Esophagus (tissue), 2 donors: ENCODE data around the gene BCR. TPM values are rescaled to one million over a fixed set of nuclear protein-coding genes. Genes with fewer than 3 reads are reported as not detected.

ENCODE experiments used
- H3K27ac ChIP-seq, 2 donors: one replicate each; pipeline ENCODE4 v1.5.1; 2013; ENCODE audit warnings: low read depth in 2 of 2, mild to moderate bottlenecking in 2 of 2, inconsistent platforms in 1 of 2, low read length in 1 of 2, moderate library complexity in 1 of 2
- H3K27me3 ChIP-seq, 2 donors: one replicate each; pipeline ENCODE4 v1.6.1; 2013; ENCODE audit warnings: low read length in 2 of 2, control low read depth in 1 of 2, mild to moderate bottlenecking in 1 of 2; ENCODE audit not compliant: insufficient read depth in 2 of 2, control insufficient read depth in 1 of 2
- H3K36me3 ChIP-seq, 2 donors: one replicate each; pipeline ENCODE4 v1.6.1; 2013; ENCODE audit warnings: low read length in 1 of 2; ENCODE audit not compliant: control insufficient read depth in 2 of 2, insufficient read depth in 2 of 2
- H3K4me1 ChIP-seq, 2 donors: one replicate each; pipeline ENCODE4 v1.6.1; 2013; ENCODE audit warnings: low read length in 1 of 2; ENCODE audit not compliant: control insufficient read depth in 2 of 2, insufficient read depth in 2 of 2
- H3K4me3 ChIP-seq, 2 donors: one replicate each; pipeline ENCODE4 v1.5.1; 2013; ENCODE audit warnings: low read length in 2 of 2, mild to moderate bottlenecking in 2 of 2, low read depth in 1 of 2, moderate library complexity in 1 of 2
- H3K9me3 ChIP-seq, 2 donors: one replicate each; pipeline ENCODE4 v1.6.1; 2013; ENCODE audit warnings: mild to moderate bottlenecking in 2 of 2, low read depth in 1 of 2, low read length in 1 of 2, moderate library complexity in 1 of 2; ENCODE audit not compliant: control insufficient read depth in 2 of 2, insufficient read depth in 1 of 2
- WGBS, 2 donors: extraction: QIAGEN DNeasy Blood & Tissue Kit; methylation state at CpG; one replicate each; pipeline ENCODE4 v1.1.7; 2013; 5-methylcytosine and 5-hydroxymethylcytosine counted together
- polyA plus RNA-seq, 2 donors: library from polyadenylated mRNA; stranded (reverse); fragments of 200-250 nt; gene quantifications; one replicate each; pipeline ENCODE4 v1.2.3, GENCODE V29; 2013
- donor health status: healthy with polysubstance abuse.
- donor health status: Bipolar disorder and iron deficiency.

BCR gene
- polyA plus RNA-seq, 2 donors, result 27.8 to 30.2 TPM

DNA sequence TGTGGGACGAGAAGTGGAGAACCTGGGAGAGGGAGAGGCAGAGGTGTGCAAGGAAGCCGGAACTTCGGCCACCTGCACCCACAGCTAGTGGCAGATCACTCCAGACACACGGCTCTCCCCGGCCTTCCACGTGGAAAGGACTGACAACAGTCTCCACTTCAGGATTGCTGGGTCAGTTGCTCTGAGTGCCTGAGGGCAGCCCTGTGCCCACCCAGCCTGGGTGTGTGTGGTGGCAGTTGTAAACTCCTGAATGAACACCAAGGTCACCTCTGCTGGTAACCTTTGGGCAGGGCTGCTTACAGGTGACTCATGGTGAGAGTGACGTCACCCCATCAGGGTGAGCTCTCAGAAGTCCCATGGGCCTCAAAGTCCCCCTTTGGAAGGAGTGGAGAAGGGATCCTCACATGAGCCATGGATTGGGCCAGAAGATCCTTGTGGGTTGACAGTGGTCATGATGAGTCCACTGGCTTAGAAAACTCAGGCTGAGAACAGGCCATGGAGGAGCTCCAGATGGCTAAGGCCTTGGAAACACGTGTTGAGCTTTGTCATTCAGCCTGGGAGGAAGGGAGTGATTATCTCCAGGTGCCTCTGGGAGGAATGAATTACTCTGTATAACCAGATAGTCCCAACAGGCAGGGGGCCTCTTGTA, 71.3 kb downstream of the BCR start:
- no peak overlapping the region for H3K4me3 ChIP-seq
- no peaks in the 10 kb centered on the region for H3K27me3 ChIP-seq
- H3K9me3 ChIP-seq, result no peaks in the 10 kb centered on the region
- H3K27ac ChIP-seq, result peak overlapping the region in 1 of 2 donors; percentile 74
- peaks cover 10 to 17% of the 10 kb centered on the region in 2 donors for H3K4me1 ChIP-seq
- 77 to 79% methylated on average over 8 of the region's 8 CpGs for WGBS, 2 donors
- peaks cover 2 to 23% of the 10 kb centered on the region in 2 donors for H3K36me3 ChIP-seq

DNA sequence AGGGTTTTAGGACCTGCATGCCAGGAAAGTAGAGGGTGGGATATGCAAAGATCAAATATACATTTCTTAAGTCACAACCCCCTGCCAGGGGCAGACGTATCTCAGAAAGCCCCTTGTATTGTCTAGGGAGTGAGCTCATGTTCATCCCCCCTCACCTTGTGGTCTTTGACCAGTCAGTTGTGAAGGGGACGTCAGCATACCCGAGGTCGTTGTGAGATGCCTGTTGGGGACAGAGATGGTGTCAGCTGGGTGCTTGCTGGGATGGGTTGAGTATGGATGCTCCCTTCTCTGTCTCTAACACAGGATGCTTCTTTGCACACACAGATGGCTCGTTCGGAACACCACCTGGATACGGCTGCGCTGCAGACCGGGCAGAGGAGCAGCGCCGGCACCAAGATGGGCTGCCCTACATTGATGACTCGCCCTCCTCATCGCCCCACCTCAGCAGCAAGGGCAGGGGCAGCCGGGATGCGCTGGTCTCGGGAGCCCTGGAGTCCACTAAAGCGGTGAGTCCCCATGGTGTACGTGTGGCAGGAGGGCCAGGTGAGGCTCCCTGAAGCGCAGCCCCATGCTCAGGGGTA, 73.3 kb downstream of the BCR start:
- 91 to 96% methylated on average over 19 of the region's 19 CpGs for WGBS, 2 donors
- peaks cover 2 to 24% of the 10 kb centered on the region in 2 donors for H3K36me3 ChIP-seq
- no peaks in the 10 kb centered on the region for H3K27me3 ChIP-seq
- H3K4me3 ChIP-seq, result no peak overlapping the region
- peaks cover 8 to 29% of the 10 kb centered on the region in 2 donors for H3K4me1 ChIP-seq
- H3K9me3 ChIP-seq, result no peaks in the 10 kb centered on the region
- no peak overlapping the region for H3K27ac ChIP-seq

DNA sequence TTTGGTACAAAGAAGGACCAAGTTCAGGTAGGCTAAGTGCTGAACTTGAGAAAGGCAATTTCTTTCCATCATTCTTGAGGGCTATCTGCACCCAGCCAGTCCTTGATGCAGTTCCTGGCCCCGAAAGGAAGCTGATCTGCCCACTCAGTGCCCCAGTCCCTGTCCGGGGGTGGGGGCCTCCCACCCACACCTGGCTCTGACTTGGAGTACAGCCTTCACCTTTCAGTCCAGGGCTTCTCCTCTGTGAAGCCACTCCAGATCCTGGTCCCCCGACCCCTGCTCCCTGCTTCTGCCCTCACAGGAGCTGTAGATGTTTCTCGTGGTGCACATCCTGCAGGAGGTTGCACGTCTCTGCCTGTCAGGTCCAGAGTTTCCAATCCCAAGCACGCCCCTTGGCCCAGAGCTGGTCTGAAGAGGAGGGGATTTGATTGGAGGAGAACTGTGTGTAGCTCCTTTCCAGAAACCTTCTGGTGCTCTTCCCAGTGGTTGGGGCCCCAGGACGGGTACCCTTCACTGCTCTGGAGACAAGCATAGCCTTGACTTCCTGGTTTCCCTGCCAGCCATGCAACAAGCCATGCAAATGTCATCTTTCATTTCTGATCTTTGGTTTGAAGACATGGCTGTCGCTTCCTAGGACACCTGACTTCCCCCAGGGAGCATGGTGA, 75.3 kb downstream of the BCR start:
- Histone ChIP-seq H3K27ac (no peak overlapping the region), H3K9me3 (no peaks in the 10 kb centered on the region), H3K36me3 (peaks cover 2 to 32% of the 10 kb centered on the region in 2 donors), H3K27me3 (no peaks in the 10 kb centered on the region), H3K4me3 (no peak overlapping the region), H3K4me1 (peaks cover 6 to 32% of the 10 kb centered on the region in 2 donors)
- WGBS, 2 donors, result 54 to 56% methylated on average over 8 of the region's 8 CpGs

DNA sequence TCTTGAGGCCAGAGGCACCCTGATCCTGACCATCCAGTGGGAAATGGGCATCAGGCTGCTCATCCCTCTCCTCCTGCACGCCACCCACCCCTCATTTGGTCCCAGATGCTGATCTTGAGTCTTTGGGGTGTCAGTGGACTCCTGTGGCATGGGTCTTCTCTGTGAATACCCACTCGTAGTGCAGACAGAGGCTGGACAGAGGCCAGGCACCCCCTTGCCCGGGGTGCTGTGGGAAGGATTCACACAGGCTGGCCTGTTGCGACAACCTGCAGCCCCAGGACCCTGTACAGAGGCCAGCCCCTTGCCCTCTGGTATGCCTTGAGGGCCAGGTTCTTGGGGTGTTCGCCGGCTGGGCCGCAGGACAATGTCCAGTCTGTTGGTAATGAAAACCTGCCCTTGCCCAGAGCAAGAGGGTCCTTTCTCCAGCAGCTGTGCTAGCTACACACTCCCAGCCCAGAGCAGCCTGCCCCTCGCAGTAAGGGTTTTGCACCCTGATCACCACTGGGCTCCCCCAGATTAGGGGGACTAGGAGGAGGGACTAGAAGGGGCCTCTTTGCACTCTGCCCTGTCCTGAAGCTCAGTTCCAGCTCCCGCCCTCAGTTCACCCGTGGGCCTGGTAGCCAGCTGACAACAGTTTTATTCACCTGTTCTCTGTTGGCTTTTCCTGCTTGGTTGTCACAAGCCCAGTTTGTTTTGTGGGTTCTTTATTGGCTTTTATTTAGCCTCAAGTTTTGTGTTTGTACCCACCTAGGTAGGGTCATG, 76.0 kb downstream of the BCR start:
- 84 to 86% methylated on average over 10 of the region's 10 CpGs for WGBS, 2 donors
- Histone ChIP-seq H3K36me3 (peaks cover 2 to 37% of the 10 kb centered on the region in 2 donors), H3K9me3 (no peaks in the 10 kb centered on the region), H3K4me1 (peaks cover 4 to 28% of the 10 kb centered on the region in 2 donors), H3K27ac (peak overlapping the region; percentile 63 to 84), H3K27me3 (no peaks in the 10 kb centered on the region), H3K4me3 (no peak overlapping the region)

DNA sequence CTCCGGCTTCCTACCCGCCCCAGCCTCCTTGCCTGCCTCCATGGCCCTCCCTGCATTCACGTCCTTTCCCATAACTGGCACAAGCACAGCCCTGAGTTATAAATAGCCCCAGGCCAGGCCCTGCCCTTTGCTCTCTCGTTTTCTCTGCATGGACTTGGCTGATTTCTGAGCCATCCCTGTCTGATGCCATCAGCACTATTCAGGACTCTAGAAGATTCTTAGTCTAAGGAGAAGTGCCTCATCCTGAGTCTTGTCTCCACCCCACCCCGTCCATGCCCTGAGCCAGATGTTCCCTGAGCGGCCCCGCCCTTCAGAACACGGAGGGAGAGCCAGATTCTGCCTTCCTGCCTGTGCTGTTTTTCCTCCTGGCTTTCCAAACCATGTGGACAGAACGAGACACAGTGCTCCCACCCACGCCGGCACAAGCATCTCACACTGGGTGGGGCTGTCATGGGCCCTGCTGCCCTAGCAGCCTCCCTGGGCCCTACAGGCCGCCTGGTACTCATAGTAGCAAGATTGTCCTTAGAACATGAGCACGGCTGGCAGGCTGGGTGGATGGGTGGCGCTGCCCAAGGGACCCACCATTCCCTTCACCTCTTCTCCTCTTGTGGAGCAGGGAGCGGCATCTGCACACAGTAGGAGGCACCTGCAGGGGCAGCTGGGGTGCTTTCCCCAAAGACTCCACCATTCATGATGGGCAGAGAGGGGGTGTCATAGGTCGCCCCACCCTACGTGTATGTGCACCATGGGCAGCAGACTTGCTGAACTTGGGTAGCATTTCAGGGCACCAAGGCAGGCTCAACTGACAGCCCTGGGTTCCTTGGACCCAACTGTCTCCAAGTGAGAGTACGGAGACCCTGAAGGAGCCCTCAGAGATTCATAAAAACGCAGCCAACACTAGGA, 76.9 kb downstream of the BCR start:
- 45 to 54% methylated on average over 19 of the region's 19 CpGs for WGBS, 2 donors
- Histone ChIP-seq H3K4me1 (peaks cover 3 to 27% of the 10 kb centered on the region in 2 donors), H3K36me3 (peaks cover 7 to 44% of the 10 kb centered on the region in 2 donors), H3K27ac (peak overlapping the region; percentile 63 to 84), H3K27me3 (no peaks in the 10 kb centered on the region), H3K4me3 (no peak overlapping the region), H3K9me3 (no peaks in the 10 kb centered on the region)

DNA sequence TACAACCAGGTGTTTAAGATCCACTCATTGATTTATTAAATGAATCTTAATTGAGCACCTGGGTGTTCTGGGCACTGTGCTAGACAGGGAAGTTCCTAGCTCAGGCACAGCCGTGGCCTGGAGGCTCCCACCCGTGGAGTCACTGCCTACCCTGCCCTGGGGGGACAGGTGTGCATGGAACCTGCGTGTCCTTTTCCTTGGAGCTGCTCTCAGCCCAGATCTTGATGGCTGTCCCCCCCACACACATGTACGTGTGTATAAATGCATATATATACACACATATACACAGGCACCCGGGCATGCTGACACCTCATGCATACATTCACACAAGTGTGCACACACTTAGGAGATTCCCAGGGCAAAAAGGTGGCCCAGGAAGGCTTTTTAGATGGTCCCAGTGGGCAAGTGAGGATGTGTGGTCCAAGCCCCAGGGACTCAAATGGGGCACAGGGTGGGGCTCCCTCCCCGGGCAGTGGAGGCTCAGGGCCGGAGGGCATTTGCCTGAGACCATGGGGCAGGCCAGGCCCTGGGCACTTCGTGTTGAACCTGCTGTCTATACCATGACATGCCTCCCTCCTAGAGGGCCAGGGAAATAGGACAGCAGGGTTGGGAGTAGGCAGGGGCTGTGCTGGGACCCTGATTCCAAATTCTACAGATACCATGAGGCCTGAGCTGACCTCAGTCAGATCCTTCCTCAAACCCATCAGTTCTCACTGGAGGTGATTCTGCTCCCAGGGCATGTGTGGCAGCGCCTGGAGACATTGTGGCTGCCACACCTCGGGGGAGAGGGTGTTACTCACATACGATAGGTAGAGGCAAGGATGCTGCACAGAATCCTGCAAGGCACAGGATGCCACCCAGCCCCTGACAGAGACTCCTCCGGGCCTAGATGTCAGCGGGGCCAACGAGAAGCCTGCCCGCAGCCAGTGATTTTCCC, 77.8 kb downstream of the BCR start:
- peaks cover 7 to 48% of the 10 kb centered on the region in 2 donors for H3K36me3 ChIP-seq
- H3K27me3 ChIP-seq, result no peaks in the 10 kb centered on the region
- H3K4me1 ChIP-seq, result peaks cover 3 to 27% of the 10 kb centered on the region in 2 donors
- H3K9me3 ChIP-seq, result no peaks in the 10 kb centered on the region
- WGBS, 2 donors, result 82 to 91% methylated on average over 15 of the region's 15 CpGs
- peak overlapping the region in 1 of 2 donors; percentile 78 for H3K27ac ChIP-seq
- no peak overlapping the region for H3K4me3 ChIP-seq

DNA sequence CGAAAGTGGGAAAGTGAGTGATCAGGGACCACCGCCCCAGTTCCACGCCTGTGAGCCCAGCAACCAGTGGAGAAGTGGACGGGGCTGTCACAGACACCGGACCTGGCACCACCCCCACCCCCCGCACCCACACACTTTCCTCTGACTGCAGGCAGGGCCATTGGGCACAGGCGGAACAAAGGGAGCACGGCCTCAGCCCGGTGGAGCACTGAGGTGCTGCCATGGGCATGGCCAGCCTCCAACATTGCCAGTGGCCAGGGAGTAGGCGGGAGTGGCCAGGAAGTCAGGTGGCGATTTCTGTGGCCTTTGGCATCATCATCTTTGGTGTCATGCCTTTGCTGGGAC, 78.5 kb downstream of the BCR start:
- Histone ChIP-seq H3K27ac (no peak overlapping the region), H3K36me3 (peaks cover 7 to 52% of the 10 kb centered on the region in 2 donors), H3K27me3 (no peaks in the 10 kb centered on the region), H3K4me3 (no peak overlapping the region), H3K9me3 (no peaks in the 10 kb centered on the region), H3K4me1 (peaks cover 3 to 27% of the 10 kb centered on the region in 2 donors)
- 88 to 90% methylated on average over 11 of the region's 11 CpGs for WGBS, 2 donors

DNA sequence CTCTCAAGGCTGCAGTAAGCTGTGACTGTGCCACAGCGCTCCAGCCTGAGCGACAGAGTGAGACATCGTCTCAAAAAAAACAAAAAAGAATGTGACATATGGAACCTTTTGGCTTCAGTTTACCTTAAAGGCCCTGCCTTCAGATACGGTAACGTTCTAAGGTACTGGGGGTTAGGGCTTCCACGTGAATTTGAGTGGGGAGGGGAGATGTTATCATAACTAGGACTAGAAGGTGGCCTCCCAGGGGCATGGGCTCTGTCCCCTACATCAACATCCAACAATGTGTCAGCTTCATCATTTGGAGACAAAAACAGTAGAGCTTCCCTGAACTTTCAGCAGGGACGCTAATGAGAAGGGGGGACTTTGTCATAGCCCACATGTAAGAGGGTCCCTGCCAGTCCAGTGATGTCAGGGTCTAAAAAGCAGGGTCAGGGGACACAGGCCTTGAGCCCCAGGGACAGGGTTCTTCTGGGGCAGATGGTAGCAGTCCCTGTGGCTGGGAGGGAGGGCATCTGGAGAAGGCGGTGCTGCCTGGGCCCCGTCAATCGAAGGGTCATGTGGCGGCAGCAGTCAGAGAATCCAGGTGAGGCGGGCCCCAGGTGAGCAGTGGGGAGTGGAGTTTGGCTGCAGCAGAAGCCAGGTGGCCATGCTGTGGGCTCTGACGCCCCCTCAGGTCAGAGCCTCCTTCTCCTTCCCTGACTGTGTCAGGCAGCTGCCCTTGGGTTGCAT, 79.8 kb downstream of the BCR start:
- no peaks in the 10 kb centered on the region for H3K9me3 ChIP-seq
- H3K27me3 ChIP-seq, result no peaks in the 10 kb centered on the region
- no peak overlapping the region for H3K4me3 ChIP-seq
- H3K36me3 ChIP-seq, result peaks cover 5 to 53% of the 10 kb centered on the region in 2 donors
- WGBS, 2 donors, result 85 to 94% methylated on average over 13 of the region's 13 CpGs
- no peak overlapping the region for H3K27ac ChIP-seq
- peaks cover 3 to 27% of the 10 kb centered on the region in 2 donors for H3K4me1 ChIP-seq
